GM19193 (cell line): ENCODE measurements around the gene SDCBP2.

Experiments used
- POLR2A ChIP-seq: IDR thresholded peaks from 4 replicates; pipeline ENCODE4 v1.6.1; 2011; ENCODE audit not compliant: insufficient read depth, insufficient read length; ENCODE audit errors: extremely low read depth

Gene SDCBP2

DNA sequence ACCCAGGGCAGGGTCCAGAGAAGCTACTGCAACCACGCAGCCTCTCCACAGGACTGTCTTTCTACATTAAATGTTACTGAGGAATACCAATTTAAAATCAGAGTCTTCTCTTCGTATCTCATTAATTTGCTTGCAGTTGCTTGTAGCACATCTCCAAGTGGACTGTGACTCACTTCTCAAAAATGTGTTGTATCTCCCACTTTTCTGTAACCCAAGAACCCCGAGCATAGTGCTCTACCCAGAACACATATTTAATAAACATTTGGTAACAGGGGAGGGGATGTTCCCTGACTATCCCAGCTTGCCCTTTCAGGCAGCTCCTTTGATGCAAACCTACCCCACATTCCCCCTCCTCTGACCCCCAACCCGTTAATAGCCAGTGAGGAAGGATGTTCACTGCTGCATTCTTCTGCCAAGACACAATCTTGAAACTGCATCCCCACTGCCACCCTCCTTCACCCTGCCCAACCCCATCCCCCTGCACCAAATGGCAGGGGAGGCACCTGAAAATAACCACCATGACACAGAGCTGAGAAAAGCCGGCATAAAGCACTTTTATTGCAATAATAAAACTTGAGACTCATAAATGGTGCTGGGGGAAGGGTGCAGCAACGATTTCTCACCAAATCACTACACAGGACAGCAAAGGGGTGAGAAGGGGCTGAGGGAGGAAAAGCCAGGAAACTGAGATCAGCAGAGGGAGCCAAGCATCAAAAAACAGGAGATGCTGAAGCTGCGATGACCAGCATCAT, 39.7 kb upstream of the SDCBP2 start:
- no peak for TF ChIP-seq POLR2A

GRCh38 chr20:1367479-1367878, 38.5 kb upstream of the SDCBP2 start:
- TF ChIP-seq POLR2A: no peak

GRCh38 chr20:1364106-1364505, 35.2 kb upstream of the SDCBP2 start:
- TF ChIP-seq POLR2A: no peak

- no peak for TF ChIP-seq POLR2A
Measured at GRCh38 chr20:1363522-1363921, 34.6 kb upstream of the SDCBP2 start.

- no peak for TF ChIP-seq POLR2A
Measured at GRCh38 chr20:1362484-1362883, 33.5 kb upstream of the SDCBP2 start.

- no peak for TF ChIP-seq POLR2A
Measured at GRCh38 chr20:1360094-1360846, 31.3 kb upstream of the SDCBP2 start.

DNA sequence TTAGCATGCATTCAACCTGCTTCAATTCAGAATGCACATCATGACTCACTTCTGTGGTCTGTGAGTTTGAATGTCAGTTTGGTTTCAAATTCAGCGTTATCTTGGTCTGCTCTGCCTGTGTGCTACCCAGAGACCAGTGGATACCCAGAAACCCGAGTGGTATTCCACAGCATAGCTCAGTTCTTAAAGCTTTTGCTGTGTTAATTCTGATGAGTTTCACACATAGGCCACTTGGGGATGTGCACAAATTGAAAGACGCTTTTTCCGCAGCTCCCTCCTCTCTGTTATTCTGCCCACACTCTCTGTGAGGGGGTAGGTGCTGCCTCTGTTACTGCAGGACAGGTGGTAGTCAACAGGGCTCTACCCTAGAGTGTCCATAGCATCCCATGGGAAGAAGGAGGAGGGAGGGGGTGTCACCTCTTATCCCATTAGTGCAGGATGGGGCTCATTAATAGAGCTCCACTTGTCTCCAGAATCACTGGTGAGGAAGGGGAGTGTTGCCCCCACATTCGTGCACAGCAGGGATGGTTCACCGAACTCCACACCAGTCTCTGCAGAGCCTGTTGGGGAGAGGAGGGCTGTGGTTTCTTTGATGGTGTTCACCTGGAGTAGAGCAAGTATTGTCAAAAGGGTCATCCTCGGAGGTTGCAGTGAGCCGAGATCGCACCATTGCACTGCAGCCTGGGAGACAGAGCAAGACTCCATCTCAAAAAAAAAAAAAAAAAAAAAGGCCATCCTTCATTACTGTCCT, 29.2 kb upstream of the SDCBP2 start:
- no peak for TF ChIP-seq POLR2A

DNA sequence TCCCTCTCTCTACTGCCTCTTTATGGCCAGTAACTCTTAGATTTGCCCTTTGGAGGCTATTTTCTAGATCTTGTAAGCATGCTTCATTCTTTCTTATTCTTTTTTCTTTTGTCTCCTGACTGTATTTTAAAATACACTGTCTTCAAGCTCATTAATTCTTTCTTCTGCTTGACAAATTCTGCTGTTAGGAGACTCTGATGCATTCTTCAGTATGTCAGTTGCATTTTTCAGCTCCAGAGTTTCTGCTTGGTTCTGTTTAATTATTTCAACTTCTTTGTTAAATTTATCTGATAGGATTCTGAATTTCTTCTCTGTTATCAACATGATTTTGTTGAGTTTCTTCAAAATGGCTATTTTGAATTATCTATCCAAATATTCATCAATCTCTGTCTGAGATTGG, 25.0 kb upstream of the SDCBP2 start:
- no peak for TF ChIP-seq POLR2A

- TF ChIP-seq POLR2A: no peak
Measured at GRCh38 chr20:1346315-1346969, 17.5 kb upstream of the SDCBP2 start.

- TF ChIP-seq POLR2A: no peak
Measured at GRCh38 chr20:1345756-1346093, 16.8 kb upstream of the SDCBP2 start.

DNA sequence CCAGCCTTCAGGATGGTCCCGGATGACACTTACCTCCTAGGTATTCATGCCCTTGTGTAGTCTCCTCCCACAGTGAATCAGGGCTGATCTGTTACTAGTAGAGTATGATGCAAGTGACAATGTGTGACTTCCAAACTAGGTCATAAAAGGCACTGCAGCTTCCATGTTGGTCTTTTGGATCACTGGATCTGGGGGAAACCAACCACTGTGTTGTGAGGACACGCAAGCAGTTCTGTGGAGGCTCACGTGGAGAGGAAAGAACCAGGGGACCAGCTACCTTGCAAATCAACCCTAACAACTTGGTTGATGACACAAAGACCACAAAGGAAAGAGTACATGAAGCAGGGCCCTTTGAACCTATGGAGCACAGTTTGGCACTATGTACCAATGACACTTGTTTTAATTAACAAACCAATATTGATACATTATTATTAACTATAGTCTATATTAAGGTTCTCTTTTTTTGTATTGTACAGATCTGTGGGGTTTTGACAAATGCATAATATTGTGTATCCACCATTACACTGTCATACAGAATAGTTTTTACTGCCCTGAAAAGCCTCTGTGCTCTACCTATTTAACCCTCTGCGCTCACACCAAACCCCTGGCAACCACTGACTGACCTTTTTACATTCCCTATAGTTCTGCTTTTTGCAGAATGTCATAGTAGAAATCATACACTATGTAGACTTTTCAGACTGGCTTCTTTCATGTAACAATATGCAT, 16.3 kb upstream of the SDCBP2 start:
- no peak for TF ChIP-seq POLR2A

GRCh38 chr20:1341561-1342265, 12.8 kb upstream of the SDCBP2 start:
- TF ChIP-seq POLR2A: no peak

DNA sequence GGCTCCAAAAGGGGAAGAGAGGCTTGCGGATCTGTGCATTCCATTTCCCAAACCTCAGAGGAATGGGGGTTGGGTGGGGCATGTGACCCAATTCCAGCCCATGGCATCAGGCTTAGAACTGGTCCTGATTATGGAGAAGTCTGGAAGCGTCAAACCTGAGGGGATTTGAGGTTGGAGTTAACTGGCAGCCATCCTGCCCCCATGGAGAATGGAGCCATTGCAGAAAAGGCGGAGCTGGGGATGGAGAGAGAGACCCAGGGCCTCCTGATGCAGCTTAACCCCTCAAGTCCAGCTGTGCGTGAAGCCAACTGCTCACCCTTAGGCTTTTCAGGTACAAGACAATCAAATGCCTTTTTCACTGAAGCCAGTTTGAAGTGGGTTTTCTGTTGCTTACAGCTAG, 9.9 kb upstream of the SDCBP2 start:
- TF ChIP-seq POLR2A: no peak

GRCh38 chr20:1338096-1338495, 9.2 kb upstream of the SDCBP2 start:
- TF ChIP-seq POLR2A: no peak

DNA sequence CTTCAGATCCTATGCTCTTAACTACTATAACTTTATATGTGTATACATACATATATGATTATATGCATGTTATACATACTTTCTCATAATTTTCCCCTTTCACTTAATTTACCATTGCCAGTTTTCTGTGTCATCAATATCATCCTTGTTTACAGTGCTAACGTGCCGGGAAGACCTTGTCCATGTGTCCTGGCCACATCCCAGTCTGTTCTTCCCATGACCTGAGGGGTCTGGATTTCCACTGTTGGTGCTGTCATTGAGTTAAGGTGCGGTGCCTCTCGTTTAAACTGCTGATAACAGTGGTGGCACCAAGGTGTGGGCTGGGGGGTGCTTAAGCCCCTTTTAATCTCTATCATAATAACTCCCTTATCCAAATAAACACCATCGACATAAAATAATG, 8.5 kb upstream of the SDCBP2 start:
- TF ChIP-seq POLR2A: no peak
